Activated T-cell treated with anti-CD3 and anti-CD28 coated beads for 48 hours (primary cell): ENCODE data around the gene HSP90AB1.
A peak's percentile ranks its signal among the peaks of the same experiment; 100 is the strongest.

Experiments
- DNase-seq: peaks from one replicate; pipeline ENCODE4 v3.0.0-alpha.2; 2020; ENCODE audit warnings: low read depth

Gene HSP90AB1

GRCh38 chr6:44235891-44236516, 10.9 kb upstream of the HSP90AB1 start:
- DNase-seq, result no peak

DNA sequence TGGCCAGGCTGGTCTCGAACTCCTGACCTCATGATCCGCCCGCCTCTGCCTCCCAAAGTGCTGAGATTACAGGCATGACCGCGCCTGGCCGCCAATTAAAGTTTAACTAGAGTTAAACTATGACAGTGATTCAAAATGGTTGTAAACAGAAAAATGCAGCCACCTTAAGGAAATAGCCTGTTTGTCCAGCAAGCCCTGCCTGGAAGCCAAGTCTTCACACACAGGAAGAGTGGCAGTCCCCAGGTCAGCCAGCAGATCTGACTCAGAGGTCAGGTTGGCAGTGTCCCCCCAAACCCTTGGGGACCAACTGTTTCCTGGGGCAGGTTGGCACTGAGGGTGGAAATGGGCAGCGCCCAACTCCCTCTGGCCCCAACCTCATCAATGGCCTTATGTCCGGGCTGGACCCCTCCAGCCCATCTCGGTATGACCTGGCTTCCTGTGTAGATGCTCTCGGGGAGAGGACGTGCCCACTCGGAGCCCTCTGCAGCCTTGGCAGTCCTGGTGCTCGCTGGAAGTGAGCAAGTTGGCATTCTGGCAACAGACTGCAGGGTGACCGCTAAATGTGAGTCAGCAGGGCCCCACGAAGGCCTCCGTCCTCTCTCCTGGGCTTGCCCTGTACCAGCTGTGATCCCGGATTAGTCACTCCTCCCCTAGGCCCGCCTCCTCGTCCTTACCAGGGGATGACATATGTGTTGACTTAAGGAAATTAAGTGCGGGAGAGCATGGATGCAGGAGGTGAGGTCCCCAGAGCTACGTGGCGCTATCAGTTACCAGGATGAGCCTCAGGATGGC, 9.7 kb upstream of the HSP90AB1 start:
- DNase-seq, result peak; percentile 69

GRCh38 chr6:44237813-44238433, 9.0 kb upstream of the HSP90AB1 start:
- peak; percentile 82 for DNase-seq

- DNase-seq, result no peak
Observed at GRCh38 chr6:44238687-44239350, 8.1 kb upstream of the HSP90AB1 start.

DNA sequence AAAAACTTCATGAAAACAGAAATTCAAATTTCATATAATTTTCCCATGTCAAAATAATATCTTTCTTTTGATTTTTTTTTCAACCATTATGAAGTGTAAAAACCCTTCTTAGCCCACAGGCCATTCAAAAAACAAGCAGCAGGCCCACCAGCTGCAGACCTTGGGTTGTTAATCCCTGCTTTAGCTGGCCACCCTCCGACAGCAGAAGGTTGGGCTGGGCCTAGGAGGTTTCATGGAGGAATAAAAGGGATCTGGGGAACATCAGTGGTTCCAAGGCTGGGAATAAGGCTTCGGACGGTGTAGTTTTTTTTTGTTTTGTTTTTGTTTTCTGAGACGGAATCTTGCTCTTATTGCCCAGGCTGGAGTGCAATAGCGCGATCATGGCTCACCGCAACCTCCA, 3.6 kb upstream of the HSP90AB1 start:
- DNase-seq, result no peak

GRCh38 chr6:44245391-44245911, 1.4 kb upstream of the HSP90AB1 start:
- DNase-seq, result no peak

- peak; percentile 91 for DNase-seq
Observed at GRCh38 chr6:44245912-44246662, 814 bp upstream of the HSP90AB1 start.

GRCh38 chr6:44247338-44248302, 719 bp downstream of the HSP90AB1 start:
- peak; percentile 82 for DNase-seq

DNA sequence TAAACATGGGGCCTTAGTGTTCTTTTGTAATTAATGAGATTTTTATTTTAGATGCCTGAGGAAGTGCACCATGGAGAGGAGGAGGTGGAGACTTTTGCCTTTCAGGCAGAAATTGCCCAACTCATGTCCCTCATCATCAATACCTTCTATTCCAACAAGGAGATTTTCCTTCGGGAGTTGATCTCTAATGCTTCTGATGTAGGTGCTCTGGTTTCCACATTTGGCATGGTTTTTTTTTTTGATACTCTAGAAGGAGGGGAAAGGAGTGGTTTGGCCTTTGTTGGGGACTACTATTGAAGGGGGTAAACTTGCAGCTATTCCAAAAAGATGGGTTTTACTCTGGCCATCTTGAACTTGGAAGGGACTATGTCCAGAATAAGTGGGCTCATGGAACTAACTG, 1.7 kb downstream of the HSP90AB1 start:
- no peak for DNase-seq

DNA sequence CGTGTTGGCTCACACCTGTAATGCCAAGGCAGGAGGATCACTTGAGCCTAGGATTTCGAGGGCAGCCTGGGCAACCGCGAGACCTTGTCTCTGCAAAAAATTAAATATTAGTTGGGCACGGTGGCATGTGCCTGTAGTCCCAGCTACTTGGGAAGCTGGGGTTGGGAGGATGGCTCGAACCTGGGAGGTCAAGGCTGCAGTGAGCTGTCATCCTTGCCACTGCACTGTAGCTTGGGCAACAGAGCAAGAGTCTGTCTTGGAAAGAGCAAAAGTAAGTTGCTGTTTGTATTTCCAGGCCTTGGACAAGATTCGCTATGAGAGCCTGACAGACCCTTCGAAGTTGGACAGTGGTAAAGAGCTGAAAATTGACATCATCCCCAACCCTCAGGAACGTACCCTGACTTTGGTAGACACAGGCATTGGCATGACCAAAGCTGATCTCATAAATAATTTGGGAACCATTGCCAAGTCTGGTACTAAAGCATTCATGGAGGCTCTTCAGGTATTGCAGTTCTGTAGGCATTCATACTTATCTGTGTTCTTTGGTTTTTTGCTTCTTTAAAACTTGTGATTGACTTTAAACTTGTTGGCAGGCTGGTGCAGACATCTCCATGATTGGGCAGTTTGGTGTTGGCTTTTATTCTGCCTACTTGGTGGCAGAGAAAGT, 2.3 kb downstream of the HSP90AB1 start:
- DNase-seq, result no peak

DNA sequence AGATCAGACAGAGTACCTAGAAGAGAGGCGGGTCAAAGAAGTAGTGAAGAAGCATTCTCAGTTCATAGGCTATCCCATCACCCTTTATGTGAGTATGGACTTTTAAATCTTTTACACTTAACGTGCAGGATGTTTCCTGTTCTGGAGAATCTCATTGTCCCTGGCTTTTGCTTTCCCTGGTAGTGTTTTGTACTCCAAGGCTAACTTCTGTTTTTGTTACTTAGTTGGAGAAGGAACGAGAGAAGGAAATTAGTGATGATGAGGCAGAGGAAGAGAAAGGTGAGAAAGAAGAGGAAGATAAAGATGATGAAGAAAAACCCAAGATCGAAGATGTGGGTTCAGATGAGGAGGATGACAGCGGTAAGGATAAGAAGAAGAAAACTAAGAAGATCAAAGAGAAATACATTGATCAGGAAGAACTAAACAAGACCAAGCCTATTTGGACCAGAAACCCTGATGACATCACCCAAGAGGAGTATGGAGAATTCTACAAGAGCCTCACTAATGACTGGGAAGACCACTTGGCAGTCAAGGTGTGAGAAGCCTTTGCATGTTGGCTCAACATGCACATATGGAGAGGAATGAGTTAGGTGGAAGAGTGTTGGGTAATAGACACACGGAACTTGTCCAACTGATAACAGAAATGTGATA, 3.3 kb downstream of the HSP90AB1 start:
- no peak for DNase-seq

- DNase-seq, result no peak
Observed at GRCh38 chr6:44250718-44251123, 3.8 kb downstream of the HSP90AB1 start.

- no peak for DNase-seq
Observed at GRCh38 chr6:44251576-44252524, 4.9 kb downstream of the HSP90AB1 start.

DNA sequence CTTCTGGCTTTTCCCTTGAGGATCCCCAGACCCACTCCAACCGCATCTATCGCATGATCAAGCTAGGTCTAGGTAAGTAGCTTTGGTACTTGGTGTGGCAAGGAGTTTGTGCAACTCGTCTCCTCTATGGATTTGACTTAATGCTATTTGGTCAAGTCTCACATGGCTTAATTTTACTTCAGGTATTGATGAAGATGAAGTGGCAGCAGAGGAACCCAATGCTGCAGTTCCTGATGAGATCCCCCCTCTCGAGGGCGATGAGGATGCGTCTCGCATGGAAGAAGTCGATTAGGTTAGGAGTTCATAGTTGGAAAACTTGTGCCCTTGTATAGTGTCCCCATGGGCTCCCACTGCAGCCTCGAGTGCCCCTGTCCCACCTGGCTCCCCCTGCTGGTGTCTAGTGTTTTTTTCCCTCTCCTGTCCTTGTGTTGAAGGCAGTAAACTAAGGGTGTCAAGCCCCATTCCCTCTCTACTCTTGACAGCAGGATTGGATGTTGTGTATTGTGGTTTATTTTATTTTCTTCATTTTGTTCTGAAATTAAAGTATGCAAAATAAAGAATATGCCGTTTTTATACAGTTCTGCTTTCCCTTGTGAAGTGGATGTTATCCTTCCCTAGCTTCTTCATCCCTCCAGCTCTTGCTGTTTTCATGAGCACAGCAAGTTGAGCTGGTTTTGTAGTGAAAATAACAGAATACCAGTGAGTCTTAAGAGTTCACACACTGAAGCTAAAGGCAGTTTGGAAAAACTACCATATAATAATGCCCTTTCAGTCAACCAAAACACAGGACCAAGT, 6.6 kb downstream of the HSP90AB1 start:
- peak; percentile 51 for DNase-seq

- peak; percentile 39 for DNase-seq
Observed at GRCh38 chr6:44254191-44255104, 7.5 kb downstream of the HSP90AB1 start.

DNA sequence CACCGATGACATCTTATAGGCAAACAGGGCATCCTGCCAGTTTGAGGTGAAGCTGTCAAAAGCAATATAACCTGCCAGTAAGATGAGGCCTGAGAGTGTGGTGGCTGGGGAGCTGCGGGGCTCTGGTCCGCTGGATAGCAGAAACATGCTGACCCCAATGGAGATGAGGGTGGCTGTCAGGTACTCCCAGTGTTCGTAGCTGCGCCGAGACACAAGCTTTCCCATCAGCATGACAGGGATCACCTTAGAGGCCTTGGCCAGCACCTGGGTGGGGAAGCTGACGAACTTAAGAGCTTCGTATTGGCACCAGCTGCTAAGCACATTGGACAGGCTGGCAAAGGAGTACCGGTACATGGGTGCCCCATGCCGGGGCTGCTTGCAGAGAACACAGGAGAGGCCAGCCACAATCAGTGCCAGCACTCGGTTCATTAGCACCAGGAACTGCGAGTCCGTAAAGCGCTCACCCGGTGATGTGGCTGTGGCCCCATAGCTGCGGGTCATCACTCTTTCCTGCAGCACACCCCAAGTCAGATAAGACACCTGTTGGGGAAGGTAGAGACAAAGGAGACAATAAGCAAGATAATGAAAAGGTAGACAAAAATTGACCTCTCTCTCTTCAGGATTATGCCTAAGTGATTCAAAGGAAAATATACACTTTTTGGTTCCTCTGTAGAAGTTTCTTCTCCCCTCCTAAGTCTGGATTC, 8.4 kb downstream of the HSP90AB1 start:
- peak; percentile 55 for DNase-seq
